HepG2 (cell line): ENCODE data around the gene C11orf68. TPM values are rescaled to one million over a fixed set of nuclear protein-coding genes. Genes with fewer than 3 reads are reported as not detected.
A peak's percentile ranks its signal among the peaks of the same experiment; 100 is the strongest.

Experiments used
- AHDC1 ChIP-seq: sonication (generic); formaldehyde crosslinking; IDR thresholded peaks from 2 replicates; pipeline ENCODE4 v1.5.1; 2020; ENCODE audit warnings: mild to moderate bottlenecking, missing genetic modification reagents, borderline replicate concordance
- E2F1 ChIP-seq: sonication (generic); formaldehyde crosslinking; IDR thresholded peaks from 2 replicates; pipeline ENCODE4 v1.5.0; 2020; ENCODE audit warnings: missing genetic modification reagents
- GMEB2 ChIP-seq: IDR thresholded peaks from 2 replicates; pipeline ENCODE4 v1.6.1; 2016; ENCODE audit warnings: missing biosample characterization, missing genetic modification reagents, low read depth
- HOXA7 ChIP-seq: sonication (generic); formaldehyde crosslinking; IDR thresholded peaks from 2 replicates; pipeline ENCODE4 v1.8.1; 2022; ENCODE audit warnings: mild to moderate bottlenecking, missing genetic modification reagents, moderate library complexity
- IRX3 ChIP-seq: sonication (generic); formaldehyde crosslinking; IDR thresholded peaks from 2 replicates; pipeline ENCODE4 v1.8.1; 2023; ENCODE audit warnings: mild to moderate bottlenecking, low read depth, missing genetic modification reagents, borderline replicate concordance
- MED1 ChIP-seq: sonication (generic); formaldehyde crosslinking; IDR thresholded peaks from 2 replicates; pipeline ENCODE4 v1.4.0; 2020; ENCODE audit warnings: missing genetic modification reagents
- NFKB2 ChIP-seq: sonication (generic); formaldehyde crosslinking; IDR thresholded peaks from 2 replicates; pipeline ENCODE4 v1.4.0; 2020; ENCODE audit warnings: missing genetic modification reagents, borderline replicate concordance
- NR2F2 ChIP-seq: IDR thresholded peaks from 2 replicates; pipeline ENCODE4 v1.6.1; 2012; ENCODE audit warnings: low read depth, inconsistent platforms, borderline replicate concordance
- RERE ChIP-seq: IDR thresholded peaks from 2 replicates; pipeline ENCODE4 v1.6.1; 2016; ENCODE audit warnings: low read depth, missing genetic modification reagents, missing compliant biosample characterization
- SMAD3 ChIP-seq: sonication (generic); formaldehyde crosslinking; IDR thresholded peaks from 2 replicates; pipeline ENCODE4 v1.4.0; 2020; ENCODE audit warnings: missing genetic modification reagents
- ZNF512 ChIP-seq: sonication (generic); formaldehyde crosslinking; IDR thresholded peaks from 2 replicates; pipeline ENCODE4 v1.4.0; 2020; ENCODE audit warnings: mild to moderate bottlenecking, missing genetic modification reagents
- ZNF564 ChIP-seq: sonication (generic); formaldehyde crosslinking; IDR thresholded peaks from 2 replicates; pipeline ENCODE4 v1.8.1; 2023; ENCODE audit warnings: mild to moderate bottlenecking, missing genetic modification reagents
- ZNF737 ChIP-seq: sonication (generic); formaldehyde crosslinking; IDR thresholded peaks from 2 replicates; pipeline ENCODE4 v1.5.0; 2020; ENCODE audit warnings: missing genetic modification reagents, mild to moderate bottlenecking, borderline replicate concordance
- polyA plus RNA-seq, 8 experiments: library from polyadenylated mRNA; depleted of rRNA in 3 of 8; stranded (reverse) in 7 of 8; unstranded in 1 of 8; fragments of >200 nt; fragmentation: Illumina TruSeq in 4 of 8; extraction: Trizol in 4 of 8; gene quantifications; 2 replicates each; pipeline versions ENCODE4 v1.2.1 to v1.2.3, GENCODE V29; 2011 to 2016; ENCODE audit warnings: low read depth in 4 of 8, missing spikeins in 1 of 8, mixed read lengths in 1 of 8; ENCODE audit not compliant: insufficient read depth in 1 of 8
- total RNA-seq, 5 experiments: library from RNA; depleted of rRNA; stranded (reverse); fragments of >200 nt; fragmentation: Illumina TruSeq; extraction: Trizol; gene quantifications; 2 replicates each; pipeline ENCODE4 v1.2.3, GENCODE V29; 2016; ENCODE audit warnings: low read depth in 1 of 5

C11orf68 gene
- total and polyA plus RNA-seq, 2 of the 13 experiments (the other 11 are each of a cell fraction or from before 2014, with no cell fraction given) = 8.4 to 28.3 TPM

GRCh38 chr11:65888163-65888814, 30.6 kb downstream of the C11orf68 start, which contains the start of gene FIBP (continued):
- TF ChIP-seq AHDC1 (CRISPR knock-in tag) (no peak), ZNF512 (CRISPR knock-in tag) (no peak), RERE (CRISPR knock-in tag) (peak; percentile 42; the same call in 1 of the 2 replicates), E2F1 (CRISPR knock-in tag) (no peak), NFKB2 (CRISPR knock-in tag) (peak; percentile 59; the same call in 1 of the 2 replicates), GMEB2 (CRISPR knock-in tag) (no peak; the same call in 1 of the 2 replicates), NR2F2 (no peak), ZNF564 (CRISPR knock-in tag) (no peak; the same call in 1 of the 2 replicates), ZNF737 (no peak), HOXA7 (CRISPR knock-in tag) (no peak), IRX3 (CRISPR knock-in tag) (no peak), MED1 (CRISPR knock-in tag) (no peak; the same call in none of the 2 replicates), SMAD3 (CRISPR knock-in tag) (peak; percentile 59; the same call in 1 of the 2 replicates)
